HCT116 (cell line): ENCODE measurements around the gene TBC1D17. TPM values are rescaled to one million over a fixed set of nuclear protein-coding genes. Genes with fewer than 3 reads are reported as not detected.

Experiments
- ATAC-seq: fragments of 200-7000 bp; cut with Tn5 transposase; 2 replicates; pipeline ENCODE4 v1.9.1; 2020; ENCODE audit warnings: mild to moderate bottlenecking, moderate library complexity
- BruUV-seq: library from RNA; stranded (reverse); fragments of 400-500 nt; replicated peaks from 2 replicates; lab custom pipeline; 2021; lab: Mats Ljungman, UMichigan
- CTCF ChIA-PET: fragments of 300-600 bp; sonication (Branson Sonifier 250); formaldehyde crosslinking; loops from one replicate; lab custom pipeline; 2021; ENCODE audit warnings: antibody characterized with exemption; lab: Charles Lee
- POLR2A ChIA-PET: fragments of 300-600, 350-600 bp; sonication (Branson Sonifier 250); formaldehyde crosslinking; loops from one replicate; lab custom pipeline; 2021; ENCODE audit warnings: antibody characterized with exemption; lab: Charles Lee
- RAD21 ChIA-PET, 2 experiments: fragments of 300-600 bp; sonication (Branson Sonifier 250); formaldehyde crosslinking; loops; one replicate each; lab custom pipeline; 2023; ENCODE audit warnings: low total read pairs in 2 of 2; ENCODE audit not compliant: uncharacterized antibody in 2 of 2, unreplicated experiment in 2 of 2, low non-redundant PET in 1 of 2; lab: Charles Lee
- DNase-seq: peaks from one replicate; pipeline ENCODE4 v3.0.0-alpha.2; 2010; ENCODE audit warnings: low read depth, low spot score
- H2AFZ ChIP-seq: fragments of 200-600 bp; shearing (Covaris generic), sonication (generic); 2 replicates; pipeline ENCODE4 v1.6.1; 2017; ENCODE audit warnings: low read depth, mixed run types, mixed read lengths, antibody characterized with exemption, low read length; ENCODE audit not compliant: poor library complexity, severe bottlenecking
- H3K27ac ChIP-seq: 2 replicates; pipeline ENCODE4 v1.5.1; 2012; ENCODE audit warnings: low read depth, low read length
- H3K27me3 ChIP-seq: fragments of 200-600 bp; sonication (generic); 2 replicates; pipeline ENCODE4 v1.6.1; 2016; ENCODE audit warnings: mixed run types, low read length, mixed read lengths; ENCODE audit not compliant: insufficient read depth
- H3K36me3 ChIP-seq, 2 experiments: fragments of 200-500 bp in 1 of 2; fragments of 200-600 bp in 1 of 2; sonication (Bioruptor generic) in 1 of 2; sonication (generic) in 1 of 2; 2 replicates each; pipeline versions ENCODE4 v1.5.1 to v1.6.1; 2014 to 2016; ENCODE audit warnings: low read length in 2 of 2, inconsistent platforms in 1 of 2, mixed read lengths in 1 of 2, mixed run types in 1 of 2; ENCODE audit not compliant: insufficient read depth in 2 of 2, control insufficient read depth in 1 of 2
- H3K4me1 ChIP-seq, 2 experiments: fragments of 200-600 bp in 1 of 2; sonication (generic) in 1 of 2; 2 replicates each; pipeline versions ENCODE4 v1.5.1 to v1.6.1; 2012 to 2017; ENCODE audit warnings: low read length in 2 of 2, inconsistent platforms in 1 of 2, mild to moderate bottlenecking in 1 of 2, mixed read lengths in 1 of 2, mixed run types in 1 of 2, moderate library complexity in 1 of 2; ENCODE audit not compliant: insufficient read depth in 2 of 2, control insufficient read depth in 1 of 2
- H3K4me2 ChIP-seq: fragments of 200-600 bp; sonication (generic); 2 replicates; pipeline ENCODE4 v1.6.1; 2017; ENCODE audit warnings: mixed run types, low read length, mixed read lengths
- H3K4me3 ChIP-seq, 2 experiments: fragments of 200-600 bp in 1 of 2; sonication (generic) in 1 of 2; replicated peaks in 1 of 2; 2 replicates each; pipeline ENCODE4 v1.5.1; 2011 to 2016; ENCODE audit warnings: low read length in 2 of 2, control low read depth in 1 of 2, low read depth in 1 of 2, mild to moderate bottlenecking in 1 of 2, mixed read lengths in 1 of 2, mixed run types in 1 of 2
- H3K79me2 ChIP-seq: fragments of 200-600 bp; sonication (generic); 2 replicates; pipeline ENCODE4 v1.6.1; 2017; ENCODE audit warnings: mild to moderate bottlenecking, mixed run types, low read length, moderate library complexity, mixed read lengths; ENCODE audit not compliant: insufficient read depth
- H3K9ac ChIP-seq: fragments of 200-600 bp; sonication (generic); 2 replicates; pipeline ENCODE4 v1.6.1; 2016; ENCODE audit warnings: low read length, mixed read lengths
- H3K9me2 ChIP-seq: fragments of 200-600 bp; sonication (generic), shearing (Covaris generic); 2 replicates; pipeline ENCODE4 v1.6.1; 2017; ENCODE audit warnings: mixed run types, mild to moderate bottlenecking, moderate library complexity; ENCODE audit not compliant: insufficient read depth
- H3K9me3 ChIP-seq, 2 experiments: fragments of 200-500 bp in 1 of 2; fragments of 200-600 bp in 1 of 2; sonication (Bioruptor generic) in 1 of 2; sonication (generic) in 1 of 2; 2 replicates each; pipeline ENCODE4 v1.6.1; 2014 to 2017; ENCODE audit warnings: low read length in 2 of 2, mixed read lengths in 2 of 2, inconsistent platforms in 1 of 2, low read depth in 1 of 2, mild to moderate bottlenecking in 1 of 2, mixed run types in 1 of 2, moderate library complexity in 1 of 2; ENCODE audit not compliant: control insufficient read depth in 1 of 2, insufficient read depth in 1 of 2
- H4K20me1 ChIP-seq: fragments of 200-600 bp; sonication (generic), shearing (Covaris generic); 2 replicates; pipeline ENCODE4 v1.6.1; 2017; ENCODE audit warnings: mixed run types, mild to moderate bottlenecking, moderate library complexity; ENCODE audit not compliant: insufficient read depth
- CEBPB ChIP-seq: IDR thresholded peaks from 2 replicates; pipeline ENCODE4 v1.6.1; 2012; ENCODE audit warnings: low read depth
- EGR1 ChIP-seq: IDR thresholded peaks from 2 replicates; pipeline ENCODE4 v1.6.1; 2012; ENCODE audit warnings: low read depth
- EZH2 ChIP-seq: fragments of 200-600 bp; sonication (generic); IDR thresholded peaks from 2 replicates; pipeline ENCODE4 v1.6.1; 2017; ENCODE audit warnings: antibody characterized with exemption, mixed run types
- FOSL1 ChIP-seq: IDR thresholded peaks from 2 replicates; pipeline ENCODE4 v1.6.1; 2012; ENCODE audit warnings: low read depth
- MAX ChIP-seq: IDR thresholded peaks from 2 replicates; pipeline ENCODE4 v1.6.1; 2012
- POLR2A ChIP-seq: IDR thresholded peaks from 2 replicates; pipeline ENCODE4 v1.7.0; 2011; ENCODE audit warnings: borderline replicate concordance; ENCODE audit not compliant: insufficient read depth, insufficient read length; ENCODE audit errors: extremely low read depth
- POLR2AphosphoS5 ChIP-seq: IDR thresholded peaks from 2 replicates; pipeline ENCODE4 v1.6.1; 2011; ENCODE audit warnings: mild to moderate bottlenecking, low read depth, low read length, moderate library complexity
- REST ChIP-seq: IDR thresholded peaks from 2 replicates; pipeline ENCODE4 v1.6.1; 2012; ENCODE audit warnings: low read depth
- SRF ChIP-seq: IDR thresholded peaks from 2 replicates; pipeline ENCODE4 v1.6.1; 2012; ENCODE audit warnings: low read depth
- YY1 ChIP-seq: IDR thresholded peaks from 2 replicates; pipeline ENCODE4 v1.6.1; 2011; ENCODE audit warnings: low read length, low read depth, moderate library complexity, mild to moderate bottlenecking; ENCODE audit not compliant: insufficient replicate concordance; ENCODE audit errors: extremely low read depth
- ZBTB33 ChIP-seq: IDR thresholded peaks from 2 replicates; pipeline ENCODE4 v1.6.1; 2011; ENCODE audit warnings: mild to moderate bottlenecking, low read length, moderate library complexity; ENCODE audit not compliant: insufficient replicate concordance; ENCODE audit errors: extremely low read depth
- ZNF274 ChIP-seq: fragments of 200-500 bp; sonication (Bioruptor generic); IDR thresholded peaks from 2 replicates; pipeline ENCODE4 v1.6.1; 2014; ENCODE audit warnings: mild to moderate bottlenecking, low read depth, low read length, inconsistent platforms
- intact Hi-C: fragments of 100-400 bp; cut with micrococcal nuclease; formaldehyde crosslinking; loops from 2 replicates; pipeline ENCODE4 v1.10.0; 2022
- total RNA-seq: library from RNA; stranded (reverse); gene quantifications from one replicate; pipeline ENCODE4 v1.2.1, GENCODE V29; 2021; ENCODE audit not compliant: unreplicated experiment
- TF ChIP-seq, protein P1 (sequence below), 3 experiments: fragments of 200-600 bp in 1 of 3; sonication (generic) in 1 of 3; IDR thresholded peaks in 2 of 3; conservative IDR thresholded peaks in 1 of 3; 2 replicates each; pipeline ENCODE4 v1.5.1; 2012 to 2017; ENCODE audit warnings: low read depth in 2 of 3, low read length in 2 of 3, antibody characterized with exemption in 1 of 3, borderline replicate concordance in 1 of 3, control low read depth in 1 of 3, mild to moderate bottlenecking in 1 of 3, mixed read lengths in 1 of 3, mixed run types in 1 of 3, moderate library complexity in 1 of 3; ENCODE audit not compliant: insufficient read depth in 1 of 3
- TF ChIP-seq, protein P2 (sequence below): IDR thresholded peaks from 2 replicates; pipeline ENCODE4 v1.6.1; 2012

The TBC1D17 gene
- total RNA-seq, 1 experiment from 2014 or later = 32.9 TPM

DNA sequence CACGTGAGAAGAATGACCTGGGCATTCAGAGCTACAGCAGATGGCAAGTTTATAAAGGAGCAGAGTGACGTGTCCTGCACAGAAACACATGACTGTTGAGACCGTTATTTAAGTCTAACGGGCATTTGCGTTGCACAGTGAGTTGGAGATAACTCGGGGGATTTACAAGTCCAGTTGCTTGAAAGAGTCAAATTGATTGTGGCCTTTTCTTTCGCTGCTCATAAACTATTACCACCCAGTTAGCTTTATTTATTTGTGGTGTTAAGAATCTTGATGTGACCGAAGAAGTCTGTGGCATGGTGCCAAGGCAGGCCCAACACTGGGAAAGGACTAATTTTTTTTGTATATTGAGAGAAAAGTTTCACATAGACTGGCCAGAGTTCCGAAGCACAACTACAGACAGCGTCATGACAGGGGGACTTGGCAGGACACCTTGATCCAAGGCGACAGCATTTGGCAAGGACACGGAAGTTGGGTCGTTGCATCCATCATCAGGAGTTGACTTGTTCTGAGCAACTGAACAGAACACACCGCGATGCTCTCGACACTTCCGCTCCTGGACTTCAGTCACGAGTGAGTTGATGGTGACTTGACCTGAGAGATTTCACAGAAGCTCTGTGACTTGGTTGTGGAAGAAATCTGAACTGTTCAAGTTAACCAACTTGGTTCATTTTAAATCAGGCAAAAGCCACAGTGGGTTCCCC lies 38.5 kb upstream of the TBC1D17 start (continued):
- TF ChIP-seq ZBTB33 (no peak), EGR1 (no peak)
- TF ChIP-seq, protein P1, sequence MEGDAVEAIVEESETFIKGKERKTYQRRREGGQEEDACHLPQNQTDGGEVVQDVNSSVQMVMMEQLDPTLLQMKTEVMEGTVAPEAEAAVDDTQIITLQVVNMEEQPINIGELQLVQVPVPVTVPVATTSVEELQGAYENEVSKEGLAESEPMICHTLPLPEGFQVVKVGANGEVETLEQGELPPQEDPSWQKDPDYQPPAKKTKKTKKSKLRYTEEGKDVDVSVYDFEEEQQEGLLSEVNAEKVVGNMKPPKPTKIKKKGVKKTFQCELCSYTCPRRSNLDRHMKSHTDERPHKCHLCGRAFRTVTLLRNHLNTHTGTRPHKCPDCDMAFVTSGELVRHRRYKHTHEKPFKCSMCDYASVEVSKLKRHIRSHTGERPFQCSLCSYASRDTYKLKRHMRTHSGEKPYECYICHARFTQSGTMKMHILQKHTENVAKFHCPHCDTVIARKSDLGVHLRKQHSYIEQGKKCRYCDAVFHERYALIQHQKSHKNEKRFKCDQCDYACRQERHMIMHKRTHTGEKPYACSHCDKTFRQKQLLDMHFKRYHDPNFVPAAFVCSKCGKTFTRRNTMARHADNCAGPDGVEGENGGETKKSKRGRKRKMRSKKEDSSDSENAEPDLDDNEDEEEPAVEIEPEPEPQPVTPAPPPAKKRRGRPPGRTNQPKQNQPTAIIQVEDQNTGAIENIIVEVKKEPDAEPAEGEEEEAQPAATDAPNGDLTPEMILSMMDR (IDR thresholded peaks at IDR 0.05 in 2 of 3, conservative IDR thresholded peaks at IDR 0.05 in 1 of 3; ENCODE audit: borderline replicate concordance in 1 of 3, insufficient read depth in 1 of 3, low read depth in 2 of 3, low read length in 2 of 3) = no peak

DNA sequence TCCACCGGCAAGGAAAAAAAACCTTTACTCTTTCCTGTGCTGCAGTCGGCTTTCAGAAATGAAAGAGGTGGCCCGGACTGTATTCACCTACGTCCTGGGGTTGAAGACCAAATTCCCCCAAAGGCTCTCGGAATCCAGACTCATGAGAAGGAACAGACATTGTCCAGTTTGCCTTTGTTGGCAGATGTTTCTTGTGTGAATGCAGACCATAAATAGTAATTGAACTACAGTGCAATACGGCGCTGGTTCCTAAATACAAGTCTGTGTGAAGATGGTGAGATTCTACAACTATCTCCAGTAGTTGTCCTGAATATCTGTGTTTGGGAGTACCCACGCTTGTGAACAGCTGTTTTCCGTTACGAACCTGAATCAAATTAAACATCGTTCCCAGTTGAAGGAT lies 37.8 kb upstream of the TBC1D17 start:
- Histone ChIP-seq H3K27ac (no peak overlapping the region), H4K20me1 (no peaks in the 10 kb centered on the region), H3K9me3 (no peaks in the 10 kb centered on the region), H2AFZ (no peak overlapping the region), H3K79me2 (no peaks in the 10 kb centered on the region), H3K4me2 (no peak overlapping the region), H3K9ac (no peak overlapping the region), H3K9me2 (no peaks in the 10 kb centered on the region), H3K36me3 (peaks cover 26 to 30% of the 10 kb centered on the region in 2 experiments), H3K4me3 (no peak overlapping the region), H3K4me1 (no peaks in the 10 kb centered on the region), H3K27me3 (no peaks in the 10 kb centered on the region)
- RAD21 ChIA-PET = no interaction called here
- CTCF ChIA-PET = no interaction called here
- intact Hi-C loops = no loop called here
- ATAC-seq (no peak), DNase-seq (no peak)
- POLR2A ChIA-PET = no interaction called here
- no TSS peak for BruUV-seq
- no peak for TF ChIP-seq ZNF274
- TF ChIP-seq, protein P2, sequence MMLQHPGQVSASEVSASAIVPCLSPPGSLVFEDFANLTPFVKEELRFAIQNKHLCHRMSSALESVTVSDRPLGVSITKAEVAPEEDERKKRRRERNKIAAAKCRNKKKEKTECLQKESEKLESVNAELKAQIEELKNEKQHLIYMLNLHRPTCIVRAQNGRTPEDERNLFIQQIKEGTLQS = no peak
- TF ChIP-seq CEBPB = no peak
- no peak for TF ChIP-seq FOSL1
- no peak for TF ChIP-seq REST
- no peak for TF ChIP-seq EGR1
- no peak for TF ChIP-seq EZH2
- TF ChIP-seq YY1 = no peak
- no peak for TF ChIP-seq SRF
- no peak for TF ChIP-seq MAX
- TF ChIP-seq POLR2A = no peak
- no peak for TF ChIP-seq POLR2AphosphoS5
